Activated CD8-positive, alpha-beta T cell treated with anti-CD3 and anti-CD28 coated beads for 36 hours (primary cell): ENCODE results near the gene RECK. TPM values are rescaled to one million over a fixed set of nuclear protein-coding genes. Genes with fewer than 3 reads are reported as not detected.

Source experiments
- ATAC-seq: fragments of 200-7000 bp; cut with Tn5 transposase; one replicate; pipeline ENCODE4 v1.10.0; 2021; ENCODE audit warnings: mild to moderate bottlenecking, moderate library complexity
- CTCF ChIA-PET: fragments of 350-600 bp; sonication (Branson Sonifier 250); formaldehyde crosslinking; loops from one replicate; lab custom pipeline; 2021; ENCODE audit warnings: antibody characterized with exemption; lab: Charles Lee
- POLR2A ChIA-PET: fragments of 350-600 bp; sonication (Branson Sonifier 250); formaldehyde crosslinking; loops from one replicate; lab custom pipeline; 2021; ENCODE audit warnings: antibody characterized with exemption; lab: Charles Lee
- DNase-seq: peaks from one replicate; pipeline ENCODE4 v3.0.0-alpha.2; 2020
- H3K27ac Mint-ChIP-seq: one replicate; pipeline ENCODE4 v1.8.0; 2021; ENCODE audit warnings: mild to moderate bottlenecking, mixed read lengths
- H3K27me3 Mint-ChIP-seq: one replicate; pipeline ENCODE4 v1.8.0; 2021; ENCODE audit warnings: mixed read lengths
- H3K36me3 Mint-ChIP-seq: one replicate; pipeline ENCODE4 v1.8.0; 2021; ENCODE audit warnings: low read depth, mixed read lengths
- H3K4me1 Mint-ChIP-seq: one replicate; pipeline ENCODE4 v1.8.0; 2021; ENCODE audit warnings: low read depth, mixed read lengths
- H3K4me3 Mint-ChIP-seq: one replicate; pipeline ENCODE4 v1.8.0; 2021; ENCODE audit warnings: mild to moderate bottlenecking, moderate library complexity, mixed read lengths
- H3K9me3 Mint-ChIP-seq: one replicate; pipeline ENCODE4 v1.8.0; 2021; ENCODE audit warnings: mixed read lengths
- CTCF ChIP-seq: fragments of 200-600 bp; IDR thresholded peaks from one replicate; pipeline ENCODE4 v1.8.0; 2022; ENCODE audit warnings: antibody characterized with exemption, mild to moderate bottlenecking
- intact Hi-C: fragments of 100-400 bp; cut with micrococcal nuclease; formaldehyde crosslinking; loops from one replicate; pipeline ENCODE4 v1.10.0; 2022
- total RNA-seq, 2 experiments: library from RNA; stranded (reverse); gene quantifications; one replicate each; pipeline ENCODE4 v1.2.3, GENCODE V29; 2021

Gene RECK
- total RNA-seq, 2 experiments from 2014 or later: 5.3 to 6.5 TPM

GRCh38 chr9:36040271-36040925 is 3.7 kb downstream of the RECK start:
- Mint-ChIP-seq H3K4me1 (peaks cover 59% of the 10 kb centered on the region), H3K9me3 (no peaks in the 10 kb centered on the region), H3K27ac (no peak overlapping the region), H3K4me3 (no peak overlapping the region), H3K27me3 (no peaks in the 10 kb centered on the region), H3K36me3 (no peaks in the 10 kb centered on the region)
- DNase-seq (no peak), ATAC-seq (no peak)
- intact Hi-C loops: no loop called here
- no peak for TF ChIP-seq CTCF
- ChIA-PET CTCF (interaction anchor here (0.7 to 1.2 kb wide), 2 partner anchors 33 to 63 kb away, joined by 3 to 4 read pairs; no protein-coding TSS in a partner anchor), POLR2A (no interaction called here)

- H3K9me3 Mint-ChIP-seq: no peaks in the 10 kb centered on the region
- no peak for DNase-seq
- no peak for TF ChIP-seq CTCF
- peak overlapping the region; percentile 80 for H3K27ac Mint-ChIP-seq
- no peaks in the 10 kb centered on the region for H3K27me3 Mint-ChIP-seq
- peaks cover 56% of the 10 kb centered on the region for H3K4me1 Mint-ChIP-seq
- POLR2A ChIA-PET: no interaction called here
- CTCF ChIA-PET: interaction anchor here (0.9 to 1.0 kb wide), 2 partner anchors 32 to 61 kb away, joined by 3 to 4 read pairs; no protein-coding TSS in a partner anchor
- no peaks in the 10 kb centered on the region for H3K36me3 Mint-ChIP-seq
- intact Hi-C loops: no loop called here
- ATAC-seq: no peak
- no peak overlapping the region for H3K4me3 Mint-ChIP-seq
Observed at GRCh38 chr9:36041506-36041905, 4.8 kb downstream of the RECK start.

GRCh38 chr9:36045610-36046009 is 8.9 kb downstream of the RECK start:
- ATAC-seq: no peak
- H3K4me1 Mint-ChIP-seq: peaks cover 32% of the 10 kb centered on the region
- DNase-seq: no peak
- POLR2A ChIA-PET: interaction anchor here (0.5 kb wide), 1 partner anchor 9 kb away, joined by 3 read pairs; no protein-coding TSS in a partner anchor
- no peak overlapping the region for H3K4me3 Mint-ChIP-seq
- no peak overlapping the region for H3K27ac Mint-ChIP-seq
- no peaks in the 10 kb centered on the region for H3K9me3 Mint-ChIP-seq
- CTCF ChIA-PET: interaction anchor here (1.1 kb wide), 1 partner anchor 8 kb away, joined by 3 read pairs; the partner anchor contains the start of gene RECK
- no peak for TF ChIP-seq CTCF
- H3K27me3 Mint-ChIP-seq: no peaks in the 10 kb centered on the region
- H3K36me3 Mint-ChIP-seq: no peaks in the 10 kb centered on the region
- intact Hi-C loops: no loop called here

- Mint-ChIP-seq H3K36me3 (no peaks in the 10 kb centered on the region), H3K4me3 (no peak overlapping the region), H3K4me1 (peaks cover 22% of the 10 kb centered on the region), H3K27ac (no peak overlapping the region), H3K9me3 (no peaks in the 10 kb centered on the region), H3K27me3 (no peaks in the 10 kb centered on the region)
- CTCF ChIA-PET: no interaction called here
- DNase-seq (no peak), ATAC-seq (no peak)
- POLR2A ChIA-PET: no interaction called here
- intact Hi-C loops: no loop called here
- TF ChIP-seq CTCF: no peak
Observed at GRCh38 chr9:36046923-36047322, 10.2 kb downstream of the RECK start.

- intact Hi-C loops: no loop called here
Observed at GRCh38 chr9:36049408-36049807, 12.7 kb downstream of the RECK start.

More at GRCh38 chr9:36049408-36049807, 12.7 kb downstream of the RECK start:
- ChIA-PET POLR2A (interaction anchor here (0.7 kb wide), 1 partner anchor 27 kb away, joined by 5 read pairs; no protein-coding TSS in a partner anchor), CTCF (interaction anchor here (1.2 kb wide), 1 partner anchor 41 kb away, joined by 3 read pairs; no protein-coding TSS in a partner anchor)
- peaks cover 5% of the 10 kb centered on the region for H3K4me1 Mint-ChIP-seq
- no peak overlapping the region for H3K4me3 Mint-ChIP-seq
- no peaks in the 10 kb centered on the region for H3K27me3 Mint-ChIP-seq
- no peaks in the 10 kb centered on the region for H3K9me3 Mint-ChIP-seq
- TF ChIP-seq CTCF: no peak
- no peak overlapping the region for H3K27ac Mint-ChIP-seq
- ATAC-seq (no peak), DNase-seq (no peak)
- H3K36me3 Mint-ChIP-seq: no peaks in the 10 kb centered on the region
